HL-60/S4 treated with phorbol 12-myristate 13-acetate at 8.2 ng/mL for 4 days and 3 days (cell line): Measurements from ENCODE around the gene POTEB.
"Not testable (repeated sequence)": the region's sequence is repeated elsewhere in the genome, so short reads cannot be mapped to it uniquely, and the experiment has no call there.

ENCODE experiments used
- in situ Hi-C: fragments of 300-500 bp; cut with MboI; formaldehyde crosslinking; loops from 2 replicates; pipeline ENCODE4 v1.15.0; 2022; ENCODE audit warnings: low sequenced_read_pairs

The POTEB gene

GRCh38 chr15:21877635-21878034, at the start of gene POTEB:
Gene POTEB (minus strand): TSS chr15:21877735. CDS start chr15:21877246, 489 bp downstream.
- in situ Hi-C loops = not testable (repeated sequence)

DNA sequence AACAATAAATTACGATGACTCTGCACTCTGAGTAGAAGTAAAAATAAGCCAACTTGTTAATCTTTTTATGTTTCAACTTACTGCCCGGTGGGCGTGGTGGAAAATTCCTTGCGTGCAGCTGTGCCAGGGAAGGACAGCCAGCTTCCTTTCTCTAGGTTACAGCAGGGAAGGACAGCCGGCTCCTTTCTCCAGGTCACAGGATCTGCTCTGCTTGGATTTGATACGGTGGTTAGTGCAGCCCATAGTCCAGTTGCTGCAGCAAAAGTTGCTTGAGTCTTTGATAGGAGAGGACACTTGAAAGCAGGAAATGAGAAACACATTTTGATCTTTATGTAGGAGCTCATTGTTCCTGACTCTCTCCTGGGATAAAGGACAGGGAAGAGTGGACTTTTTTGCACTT, 13.4 kb upstream of the POTEB start:
- in situ Hi-C loops = not testable (repeated sequence)

- in situ Hi-C loops = not testable (repeated sequence)
These were observed 12.0 kb upstream of the POTEB start for GRCh38 chr15:21889542-21889941.

DNA sequence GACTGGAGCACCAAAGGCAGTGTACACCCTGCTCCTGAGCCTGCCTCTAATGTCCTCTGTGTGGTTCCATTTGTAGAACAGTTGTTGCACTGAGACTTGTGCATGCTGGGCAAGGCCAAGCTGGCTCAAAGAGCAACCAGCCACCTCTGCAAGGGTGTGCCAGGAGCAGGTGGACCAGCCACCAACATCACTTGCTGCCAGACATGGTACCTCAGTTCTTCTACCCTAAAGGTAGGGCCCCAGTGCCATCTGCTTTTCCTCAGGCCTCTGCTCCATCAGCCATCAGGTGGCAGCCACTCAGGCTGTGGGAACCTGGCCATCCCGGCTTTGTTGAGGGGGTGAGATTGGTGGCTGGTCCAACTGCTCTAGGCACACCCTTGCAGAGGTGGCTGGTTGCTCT, 38.7 kb downstream of the POTEB start:
- in situ Hi-C loops = not testable (repeated sequence)
